Lower lobe of right lung (tissue), 2 donors: ENCODE data around the gene CDH5. TPM values are rescaled to one million over a fixed set of nuclear protein-coding genes. Genes with fewer than 3 reads are reported as not detected.

Experiments used
- ATAC-seq, 2 donors: fragments of 200-7000 bp; cut with Tn5 transposase; one replicate each; pipeline ENCODE4 v1.9.1; 2020 to 2022; ENCODE audit warnings: mild to moderate bottlenecking in 2 of 2, moderate library complexity in 2 of 2
- DNase-seq: peaks from one replicate; pipeline ENCODE4 v3.0.0-alpha.2; 2020
- H3K27ac ChIP-seq: fragments of 200-600 bp; one replicate; pipeline ENCODE4 v1.8.0; 2022
- H3K27me3 ChIP-seq: fragments of 200-600 bp; one replicate; pipeline ENCODE4 v1.8.0; 2022; ENCODE audit warnings: low read depth
- H3K36me3 ChIP-seq: fragments of 200-600 bp; one replicate; pipeline ENCODE4 v1.8.0; 2022; ENCODE audit warnings: mild to moderate bottlenecking
- H3K4me1 ChIP-seq: fragments of 200-600 bp; one replicate; pipeline ENCODE4 v1.8.0; 2022
- H3K4me3 ChIP-seq: fragments of 200-600 bp; one replicate; pipeline ENCODE4 v1.8.0; 2022; ENCODE audit warnings: mild to moderate bottlenecking
- H3K9me3 ChIP-seq: fragments of 200-600 bp; one replicate; pipeline ENCODE4 v1.8.0; 2022
- CTCF ChIP-seq: fragments of 200-600 bp; IDR thresholded peaks from one replicate; pipeline ENCODE4 v1.8.0; 2022; ENCODE audit warnings: antibody characterized with exemption, mild to moderate bottlenecking
- intact Hi-C: fragments of 100-400 bp; cut with DNase I; formaldehyde crosslinking; loops from one replicate; pipeline ENCODE4 v1.11.0; 2022
- total RNA-seq: library from RNA; stranded (reverse); fragmentation: NEBNext Ultra II Directional; extraction: Animal tissue kit (Norgen Biotek cat#: 25700); gene quantifications from one replicate; pipeline ENCODE4 v1.2.1, GENCODE V29; 2021
- donor health status: DM: no; HTN: yes; CAD: no; lungs with severe emphysema.

CDH5 gene
- total RNA-seq, 1 donor from 2014 or later = 128 TPM

GRCh38 chr16:66399930-66400329 is 33.4 kb downstream of the CDH5 start:
- intact Hi-C loops = no loop called here
- no peaks in the 10 kb centered on the region for H3K4me1 ChIP-seq
- DNase-seq (no peak), ATAC-seq (no peak)
- no peak overlapping the region for H3K4me3 ChIP-seq
- H3K36me3 ChIP-seq = peaks cover 54% of the 10 kb centered on the region
- no peak for TF ChIP-seq CTCF
- no peaks in the 10 kb centered on the region for H3K27me3 ChIP-seq
- no peaks in the 10 kb centered on the region for H3K9me3 ChIP-seq
- no peak overlapping the region for H3K27ac ChIP-seq

- peaks cover 52% of the 10 kb centered on the region for H3K36me3 ChIP-seq
- ATAC-seq = no peak
- no peaks in the 10 kb centered on the region for H3K4me1 ChIP-seq
- intact Hi-C loops = no loop called here
- H3K27ac ChIP-seq = no peak overlapping the region
- no peak overlapping the region for H3K4me3 ChIP-seq
- no peaks in the 10 kb centered on the region for H3K27me3 ChIP-seq
- no peak for DNase-seq
- TF ChIP-seq CTCF = no peak
- H3K9me3 ChIP-seq = no peaks in the 10 kb centered on the region
These were observed 34.3 kb downstream of the CDH5 start for GRCh38 chr16:66400503-66401380.

GRCh38 chr16:66401610-66402009 is 35.1 kb downstream of the CDH5 start:
- Histone ChIP-seq H3K4me1 (peaks cover under 1% of the 10 kb centered on the region), H3K4me3 (no peak overlapping the region), H3K9me3 (no peaks in the 10 kb centered on the region), H3K27me3 (no peaks in the 10 kb centered on the region), H3K27ac (no peak overlapping the region), H3K36me3 (peaks cover 43% of the 10 kb centered on the region)
- intact Hi-C loops = no loop called here
- no peak for TF ChIP-seq CTCF
- DNase-seq (no peak), ATAC-seq (no peak)

GRCh38 chr16:66402166-66402565 is 35.7 kb downstream of the CDH5 start:
- no peak for TF ChIP-seq CTCF
- Histone ChIP-seq H3K36me3 (peaks cover 39% of the 10 kb centered on the region), H3K4me1 (peaks cover 6% of the 10 kb centered on the region), H3K9me3 (no peaks in the 10 kb centered on the region), H3K27me3 (no peaks in the 10 kb centered on the region), H3K4me3 (no peak overlapping the region), H3K27ac (no peak overlapping the region)
- no peak for DNase-seq
- no peak for ATAC-seq
- intact Hi-C loops = no loop called here

GRCh38 chr16:66402591-66403230 is 36.2 kb downstream of the CDH5 start:
- Histone ChIP-seq H3K9me3 (no peaks in the 10 kb centered on the region), H3K27me3 (no peaks in the 10 kb centered on the region), H3K36me3 (peaks cover 34% of the 10 kb centered on the region), H3K4me3 (no peak overlapping the region), H3K27ac (no peak overlapping the region), H3K4me1 (peaks cover 9% of the 10 kb centered on the region)
- DNase-seq (no peak), ATAC-seq (no peak)
- TF ChIP-seq CTCF = no peak
- intact Hi-C loops = no loop called here
